Ishikawa (cell line): ENCODE data around the gene CIAO2B.

Source experiments
- CEBPB ChIP-seq: IDR thresholded peaks from 2 replicates; pipeline ENCODE4 v1.6.1; 2012
- CREB1 ChIP-seq: IDR thresholded peaks from 2 replicates; pipeline ENCODE4 v1.6.1; 2012; ENCODE audit warnings: low read depth
- EP300 ChIP-seq: IDR thresholded peaks from 2 replicates; pipeline ENCODE4 v1.6.1; 2012; ENCODE audit warnings: borderline replicate concordance
- RAD21 ChIP-seq: IDR thresholded peaks from 2 replicates; pipeline ENCODE4 v1.6.1; 2012; ENCODE audit warnings: low read depth
- TAF1 ChIP-seq: IDR thresholded peaks from 2 replicates; pipeline ENCODE4 v1.6.1; 2012; ENCODE audit warnings: low read depth, mild to moderate bottlenecking
- TEAD4 ChIP-seq: IDR thresholded peaks from 2 replicates; pipeline ENCODE4 v1.6.1; 2012
- YY1 ChIP-seq: IDR thresholded peaks from 2 replicates; pipeline ENCODE4 v1.6.1; 2012; ENCODE audit warnings: low read depth
- TF ChIP-seq, protein P1 (sequence below): IDR thresholded peaks from 2 replicates; pipeline ENCODE4 v1.6.1; 2012
- TF ChIP-seq, protein P2 (sequence below): IDR thresholded peaks from 2 replicates; pipeline ENCODE4 v1.6.1; 2012; ENCODE audit warnings: low read depth, mild to moderate bottlenecking
- TF ChIP-seq, protein P3 (sequence below): IDR thresholded peaks from 2 replicates; pipeline ENCODE4 v1.6.1; 2012

DNA sequence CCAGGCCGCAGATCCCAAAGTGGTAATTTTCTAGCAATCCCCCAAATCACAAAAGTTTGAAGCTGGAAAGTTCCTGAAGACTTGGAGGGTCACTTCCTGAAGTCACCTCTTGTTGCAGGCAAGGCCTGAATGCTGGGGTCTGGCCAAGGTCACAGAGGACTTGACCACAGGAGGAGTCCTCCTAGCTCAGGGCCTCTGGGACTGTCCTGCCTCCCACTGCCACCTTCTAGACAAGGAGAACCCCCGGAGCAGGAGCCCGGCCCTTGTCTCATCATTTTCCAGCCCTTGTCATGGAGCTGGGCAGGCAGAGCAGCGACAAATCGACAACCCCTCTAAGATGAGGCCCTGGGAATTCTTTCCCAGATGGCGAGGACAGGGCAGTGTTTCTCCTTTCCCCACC is 15.8 kb downstream of the CIAO2B start:
- TF ChIP-seq, protein P1, sequence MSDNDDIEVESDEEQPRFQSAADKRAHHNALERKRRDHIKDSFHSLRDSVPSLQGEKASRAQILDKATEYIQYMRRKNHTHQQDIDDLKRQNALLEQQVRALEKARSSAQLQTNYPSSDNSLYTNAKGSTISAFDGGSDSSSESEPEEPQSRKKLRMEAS: no peak
- TF ChIP-seq YY1: no peak
- TF ChIP-seq RAD21: no peak
- TF ChIP-seq EP300: no peak
- TF ChIP-seq, protein P2, sequence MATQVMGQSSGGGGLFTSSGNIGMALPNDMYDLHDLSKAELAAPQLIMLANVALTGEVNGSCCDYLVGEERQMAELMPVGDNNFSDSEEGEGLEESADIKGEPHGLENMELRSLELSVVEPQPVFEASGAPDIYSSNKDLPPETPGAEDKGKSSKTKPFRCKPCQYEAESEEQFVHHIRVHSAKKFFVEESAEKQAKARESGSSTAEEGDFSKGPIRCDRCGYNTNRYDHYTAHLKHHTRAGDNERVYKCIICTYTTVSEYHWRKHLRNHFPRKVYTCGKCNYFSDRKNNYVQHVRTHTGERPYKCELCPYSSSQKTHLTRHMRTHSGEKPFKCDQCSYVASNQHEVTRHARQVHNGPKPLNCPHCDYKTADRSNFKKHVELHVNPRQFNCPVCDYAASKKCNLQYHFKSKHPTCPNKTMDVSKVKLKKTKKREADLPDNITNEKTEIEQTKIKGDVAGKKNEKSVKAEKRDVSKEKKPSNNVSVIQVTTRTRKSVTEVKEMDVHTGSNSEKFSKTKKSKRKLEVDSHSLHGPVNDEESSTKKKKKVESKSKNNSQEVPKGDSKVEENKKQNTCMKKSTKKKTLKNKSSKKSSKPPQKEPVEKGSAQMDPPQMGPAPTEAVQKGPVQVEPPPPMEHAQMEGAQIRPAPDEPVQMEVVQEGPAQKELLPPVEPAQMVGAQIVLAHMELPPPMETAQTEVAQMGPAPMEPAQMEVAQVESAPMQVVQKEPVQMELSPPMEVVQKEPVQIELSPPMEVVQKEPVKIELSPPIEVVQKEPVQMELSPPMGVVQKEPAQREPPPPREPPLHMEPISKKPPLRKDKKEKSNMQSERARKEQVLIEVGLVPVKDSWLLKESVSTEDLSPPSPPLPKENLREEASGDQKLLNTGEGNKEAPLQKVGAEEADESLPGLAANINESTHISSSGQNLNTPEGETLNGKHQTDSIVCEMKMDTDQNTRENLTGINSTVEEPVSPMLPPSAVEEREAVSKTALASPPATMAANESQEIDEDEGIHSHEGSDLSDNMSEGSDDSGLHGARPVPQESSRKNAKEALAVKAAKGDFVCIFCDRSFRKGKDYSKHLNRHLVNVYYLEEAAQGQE: no peak
- no peak for TF ChIP-seq TEAD4
- TF ChIP-seq TAF1: no peak
- TF ChIP-seq, protein P3, sequence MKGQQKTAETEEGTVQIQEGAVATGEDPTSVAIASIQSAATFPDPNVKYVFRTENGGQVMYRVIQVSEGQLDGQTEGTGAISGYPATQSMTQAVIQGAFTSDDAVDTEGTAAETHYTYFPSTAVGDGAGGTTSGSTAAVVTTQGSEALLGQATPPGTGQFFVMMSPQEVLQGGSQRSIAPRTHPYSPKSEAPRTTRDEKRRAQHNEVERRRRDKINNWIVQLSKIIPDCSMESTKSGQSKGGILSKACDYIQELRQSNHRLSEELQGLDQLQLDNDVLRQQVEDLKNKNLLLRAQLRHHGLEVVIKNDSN: no peak
- TF ChIP-seq CREB1: no peak
- TF ChIP-seq CEBPB: no peak
